ENCODE results near the gene MPPED1.

MPPED1 gene

GRCh38 chr22:43502306-43502874 lies 90.6 kb downstream of the MPPED1 start:
- TF ChIP-seq CREB1 (IDR thresholded peaks at IDR 0.05; ENCODE audit: low read depth) (no peak), ZBTB7A (IDR thresholded peaks at IDR 0.05; ENCODE audit: low read depth) (no peak), YY1 (IDR thresholded peaks at IDR 0.05; ENCODE audit: low read depth) (no peak), TAF1 (IDR thresholded peaks at IDR 0.05; ENCODE audit: low read depth) (no peak), EP300 (IDR thresholded peaks at IDR 0.05; ENCODE audit: borderline replicate concordance) (no peak), MAX (IDR thresholded peaks at IDR 0.05) (no peak), CEBPB (IDR thresholded peaks at IDR 0.05) (no peak), TEAD4 (IDR thresholded peaks at IDR 0.05) (no peak), TCF12 (IDR thresholded peaks at IDR 0.05; ENCODE audit: low read depth) (no peak), NFIC (IDR thresholded peaks at IDR 0.05) (no peak), EGR1 (IDR thresholded peaks at IDR 0.05) (no peak)
- TF ChIP-seq, protein P1, sequence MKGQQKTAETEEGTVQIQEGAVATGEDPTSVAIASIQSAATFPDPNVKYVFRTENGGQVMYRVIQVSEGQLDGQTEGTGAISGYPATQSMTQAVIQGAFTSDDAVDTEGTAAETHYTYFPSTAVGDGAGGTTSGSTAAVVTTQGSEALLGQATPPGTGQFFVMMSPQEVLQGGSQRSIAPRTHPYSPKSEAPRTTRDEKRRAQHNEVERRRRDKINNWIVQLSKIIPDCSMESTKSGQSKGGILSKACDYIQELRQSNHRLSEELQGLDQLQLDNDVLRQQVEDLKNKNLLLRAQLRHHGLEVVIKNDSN (IDR thresholded peaks at IDR 0.05) = no peak
- TF ChIP-seq, protein P2, sequence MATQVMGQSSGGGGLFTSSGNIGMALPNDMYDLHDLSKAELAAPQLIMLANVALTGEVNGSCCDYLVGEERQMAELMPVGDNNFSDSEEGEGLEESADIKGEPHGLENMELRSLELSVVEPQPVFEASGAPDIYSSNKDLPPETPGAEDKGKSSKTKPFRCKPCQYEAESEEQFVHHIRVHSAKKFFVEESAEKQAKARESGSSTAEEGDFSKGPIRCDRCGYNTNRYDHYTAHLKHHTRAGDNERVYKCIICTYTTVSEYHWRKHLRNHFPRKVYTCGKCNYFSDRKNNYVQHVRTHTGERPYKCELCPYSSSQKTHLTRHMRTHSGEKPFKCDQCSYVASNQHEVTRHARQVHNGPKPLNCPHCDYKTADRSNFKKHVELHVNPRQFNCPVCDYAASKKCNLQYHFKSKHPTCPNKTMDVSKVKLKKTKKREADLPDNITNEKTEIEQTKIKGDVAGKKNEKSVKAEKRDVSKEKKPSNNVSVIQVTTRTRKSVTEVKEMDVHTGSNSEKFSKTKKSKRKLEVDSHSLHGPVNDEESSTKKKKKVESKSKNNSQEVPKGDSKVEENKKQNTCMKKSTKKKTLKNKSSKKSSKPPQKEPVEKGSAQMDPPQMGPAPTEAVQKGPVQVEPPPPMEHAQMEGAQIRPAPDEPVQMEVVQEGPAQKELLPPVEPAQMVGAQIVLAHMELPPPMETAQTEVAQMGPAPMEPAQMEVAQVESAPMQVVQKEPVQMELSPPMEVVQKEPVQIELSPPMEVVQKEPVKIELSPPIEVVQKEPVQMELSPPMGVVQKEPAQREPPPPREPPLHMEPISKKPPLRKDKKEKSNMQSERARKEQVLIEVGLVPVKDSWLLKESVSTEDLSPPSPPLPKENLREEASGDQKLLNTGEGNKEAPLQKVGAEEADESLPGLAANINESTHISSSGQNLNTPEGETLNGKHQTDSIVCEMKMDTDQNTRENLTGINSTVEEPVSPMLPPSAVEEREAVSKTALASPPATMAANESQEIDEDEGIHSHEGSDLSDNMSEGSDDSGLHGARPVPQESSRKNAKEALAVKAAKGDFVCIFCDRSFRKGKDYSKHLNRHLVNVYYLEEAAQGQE (IDR thresholded peaks at IDR 0.05; ENCODE audit: low read depth) = no peak

GRCh38 chr22:43504068-43504467 lies 92.3 kb downstream of the MPPED1 start:
- TF ChIP-seq YY1 (IDR thresholded peaks at IDR 0.05; ENCODE audit: low read depth) (no peak), TAF1 (IDR thresholded peaks at IDR 0.05; ENCODE audit: low read depth) (no peak), TEAD4 (IDR thresholded peaks at IDR 0.05) (no peak), FOXM1 (IDR thresholded peaks at IDR 0.05; ENCODE audit: borderline replicate concordance, low read depth) (no peak), EGR1 (IDR thresholded peaks at IDR 0.05) (no peak), CEBPB (IDR thresholded peaks at IDR 0.05) (no peak), NFIC (IDR thresholded peaks at IDR 0.05) (no peak), CREB1 (IDR thresholded peaks at IDR 0.05; ENCODE audit: low read depth) (no peak), TCF12 (IDR thresholded peaks at IDR 0.05; ENCODE audit: low read depth) (no peak), EP300 (IDR thresholded peaks at IDR 0.05; ENCODE audit: borderline replicate concordance) (no peak), RAD21 (IDR thresholded peaks at IDR 0.05; ENCODE audit: low read depth) (no peak), MAX (IDR thresholded peaks at IDR 0.05) (no peak), ZBTB7A (IDR thresholded peaks at IDR 0.05; ENCODE audit: low read depth) (no peak)
- TF ChIP-seq, protein P2 (IDR thresholded peaks at IDR 0.05; ENCODE audit: low read depth) = no peak
- TF ChIP-seq, protein P1 (IDR thresholded peaks at IDR 0.05) = no peak

DNA sequence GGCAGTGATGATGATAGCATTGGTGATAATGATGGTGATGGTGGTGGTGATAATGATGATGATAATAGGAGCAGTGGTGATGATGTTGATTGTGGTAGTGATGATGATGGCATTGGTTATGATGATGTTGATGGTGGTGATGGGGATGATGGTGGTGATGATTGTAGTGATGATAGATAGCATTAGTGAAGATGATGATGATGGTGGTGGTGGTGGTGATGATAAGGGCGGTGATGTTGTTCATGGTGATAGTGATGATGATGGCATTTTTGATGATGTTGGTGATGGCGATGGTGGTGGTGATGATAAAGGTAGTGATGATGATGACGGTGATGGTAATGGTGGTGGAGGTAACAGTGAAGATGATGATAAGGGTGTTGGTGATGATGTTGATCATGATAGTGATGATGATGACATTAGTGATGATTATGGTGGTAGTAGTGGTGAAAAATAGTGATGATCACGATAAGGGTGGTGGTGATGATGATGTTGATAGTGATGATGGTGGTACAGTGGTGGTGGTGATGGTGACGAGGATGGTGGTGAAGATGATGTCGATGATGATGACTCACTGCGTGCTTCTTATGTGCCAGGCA lies 93.0 kb downstream of the MPPED1 start:
- TF ChIP-seq MAX (IDR thresholded peaks at IDR 0.05) = no peak
- TF ChIP-seq EP300 (IDR thresholded peaks at IDR 0.05; ENCODE audit: borderline replicate concordance) = no peak
- no peak for TF ChIP-seq EGR1 (IDR thresholded peaks at IDR 0.05)

DNA sequence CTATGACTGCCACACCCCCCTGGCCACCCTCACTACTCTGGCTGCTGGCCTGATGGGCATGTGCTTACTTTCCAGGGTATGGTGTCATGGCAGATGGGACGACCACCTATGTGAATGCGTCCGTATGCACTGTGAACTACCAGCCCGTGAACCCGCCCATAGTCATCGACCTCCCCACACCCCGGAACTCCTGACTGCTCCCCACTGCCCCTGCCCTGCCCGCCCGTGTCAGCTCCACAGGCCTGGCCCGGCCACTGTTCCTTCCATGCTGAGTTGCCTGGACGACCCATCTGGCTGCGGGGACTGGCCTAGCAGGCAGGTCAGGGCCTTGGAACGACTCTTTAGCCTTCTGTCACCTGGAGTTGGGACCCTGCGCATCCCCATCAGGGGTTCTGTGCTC lies 93.6 kb downstream of the MPPED1 start:
- TF ChIP-seq YY1 (IDR thresholded peaks at IDR 0.05; ENCODE audit: low read depth) (no peak), MAX (IDR thresholded peaks at IDR 0.05) (no peak), TAF1 (IDR thresholded peaks at IDR 0.05; ENCODE audit: low read depth) (no peak), EGR1 (IDR thresholded peaks at IDR 0.05) (no peak), TCF12 (IDR thresholded peaks at IDR 0.05; ENCODE audit: low read depth) (no peak), CREB1 (IDR thresholded peaks at IDR 0.05; ENCODE audit: low read depth) (no peak)
- TF ChIP-seq, protein P2 (IDR thresholded peaks at IDR 0.05; ENCODE audit: low read depth) = no peak
